HG03378 (cell line): ENCODE results near the gene LILRB5.
"Not testable (repeated sequence)": the region's sequence is repeated elsewhere in the genome, so short reads cannot be mapped to it uniquely, and the experiment has no call there.

Source experiments
- ATAC-seq: cut with Tn5 transposase; IDR thresholded peaks from one replicate; pipeline ENCODE4 v1.9.1; 2021; ENCODE audit warnings: mild to moderate bottlenecking, moderate library complexity; ENCODE audit not compliant: unreplicated experiment

The LILRB5 gene

DNA sequence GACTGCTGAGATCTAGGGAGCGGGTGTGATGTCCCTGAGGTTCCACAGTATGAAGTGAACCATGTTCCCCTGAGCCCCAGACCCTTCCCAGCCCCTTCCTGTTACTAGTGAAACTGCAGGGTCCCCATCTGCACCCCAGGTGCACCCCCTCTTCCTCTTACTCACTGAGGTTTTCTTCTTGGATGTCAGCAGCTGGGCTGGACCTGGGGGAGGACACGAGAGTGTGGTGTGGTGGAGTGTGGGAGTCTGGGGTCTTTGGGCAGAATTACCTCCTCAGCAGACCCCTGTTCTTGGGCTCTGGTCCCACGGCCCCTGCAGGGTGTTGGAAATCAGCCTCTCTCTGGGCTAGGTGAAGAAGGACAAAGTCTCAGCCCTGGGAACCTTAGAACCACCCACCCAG, 11.1 kb downstream of the LILRB5 start:
- ATAC-seq = no peak

DNA sequence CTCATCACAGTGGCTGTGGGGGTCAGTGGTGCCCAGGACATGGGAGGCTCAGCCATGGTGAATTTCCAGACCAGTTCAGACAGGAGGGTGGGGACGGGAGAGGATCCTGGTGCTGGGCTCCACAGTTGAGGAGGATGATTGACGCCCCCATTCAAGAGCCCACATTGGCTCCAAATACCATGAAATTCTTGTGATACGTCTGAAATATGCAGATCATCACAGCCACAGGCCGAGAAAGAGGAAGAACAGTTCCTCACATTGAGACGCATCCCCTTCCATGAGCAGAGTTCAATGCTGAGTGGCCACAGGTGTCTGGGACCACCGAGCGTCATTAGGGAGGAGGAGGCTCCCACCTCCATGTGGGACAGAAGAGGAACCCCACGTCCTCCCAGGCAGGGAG, 13.3 kb downstream of the LILRB5 start:
- not testable (repeated sequence) for ATAC-seq

DNA sequence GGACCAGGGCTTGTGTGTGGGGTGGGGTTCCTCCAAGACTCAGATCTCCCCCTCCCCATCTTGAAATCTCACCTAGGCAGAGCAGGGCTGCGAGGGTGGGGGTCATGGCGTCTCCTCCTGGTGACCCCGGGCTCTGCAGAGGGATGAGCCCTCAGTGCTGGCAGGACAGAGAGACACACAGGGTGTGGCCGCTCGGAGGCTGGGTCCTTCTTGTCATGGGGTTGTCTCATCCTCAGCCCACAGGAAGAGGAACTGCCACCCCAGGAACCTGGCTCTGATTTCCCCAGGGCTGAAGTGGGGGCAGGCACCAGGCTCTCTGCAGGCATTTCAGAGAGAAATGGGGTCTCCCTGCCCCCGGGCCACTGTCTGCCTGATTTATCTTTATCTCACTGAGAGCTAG, 14.4 kb downstream of the LILRB5 start, which contains the start of gene LILRA6:
LILRA6 (minus strand) TSS at position 145 of the 400 bp plus-strand sequence.
- ATAC-seq = not testable (repeated sequence)

DNA sequence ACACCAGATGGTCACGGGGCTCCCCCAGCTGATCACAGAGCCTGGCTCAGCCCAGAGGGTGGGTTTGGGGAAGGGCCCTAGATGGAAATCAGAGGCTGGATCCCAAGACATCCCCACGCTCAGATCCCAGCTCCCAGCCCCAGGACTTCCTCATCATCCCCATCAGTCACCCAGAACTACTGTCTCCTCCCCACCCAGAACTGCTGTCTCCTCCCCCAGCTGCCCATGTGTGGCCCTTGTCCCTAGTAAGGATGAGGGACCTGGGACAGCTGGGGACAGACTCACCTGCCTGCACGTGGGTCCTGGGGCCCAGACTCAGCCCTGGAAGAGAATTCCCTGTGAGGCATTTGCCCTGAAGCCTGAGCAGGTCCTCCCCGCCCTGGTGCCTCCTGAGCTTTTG, 14.8 kb downstream of the LILRB5 start:
- not testable (repeated sequence) for ATAC-seq

DNA sequence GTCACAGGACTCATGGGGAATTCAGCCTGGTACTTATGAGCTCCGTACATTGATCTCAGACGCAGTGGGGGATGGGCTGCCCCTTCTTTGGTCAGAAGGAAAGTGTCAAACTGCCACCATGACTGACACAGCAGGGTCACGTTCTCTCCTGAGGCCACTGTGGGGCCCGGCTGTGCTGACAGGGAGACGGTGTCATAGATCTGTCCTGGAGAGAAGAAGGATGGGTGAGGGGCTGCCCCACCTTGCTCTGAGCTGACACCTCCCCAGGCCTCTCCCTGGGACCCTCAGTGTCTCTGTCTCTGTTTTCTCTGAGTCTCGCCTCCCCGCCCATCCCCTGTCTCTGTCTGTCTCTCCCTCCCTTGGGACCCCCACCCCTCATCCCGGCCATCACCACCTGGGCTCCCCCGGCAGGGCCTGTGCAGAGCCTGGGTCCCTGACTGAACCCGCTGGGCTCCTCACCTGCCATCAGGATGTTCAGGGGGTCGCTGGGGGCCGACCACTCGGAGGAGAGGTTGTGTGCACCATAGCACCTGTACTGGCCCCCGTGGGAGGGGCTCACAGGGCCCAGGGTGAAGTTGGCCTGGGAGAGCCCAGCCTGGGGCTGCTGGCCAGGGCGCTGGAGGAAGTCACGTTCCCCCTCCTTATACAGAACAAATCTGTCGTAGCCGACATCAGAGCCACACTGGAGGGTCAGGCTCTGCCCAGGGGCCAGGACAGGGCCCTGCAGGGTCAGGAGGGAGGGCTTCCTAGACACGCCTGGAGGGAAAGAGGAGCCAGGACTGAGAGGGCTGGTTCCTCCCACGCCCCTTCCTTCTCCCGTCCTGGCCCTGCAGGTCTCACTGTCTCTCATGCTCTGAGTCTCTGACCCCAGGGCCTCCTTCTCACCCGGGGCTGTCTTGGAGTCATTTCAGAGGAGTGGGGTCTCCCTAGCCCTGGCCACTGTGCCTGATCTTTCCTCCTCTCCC, 16.4 kb downstream of the LILRB5 start:
- not testable (repeated sequence) for ATAC-seq

DNA sequence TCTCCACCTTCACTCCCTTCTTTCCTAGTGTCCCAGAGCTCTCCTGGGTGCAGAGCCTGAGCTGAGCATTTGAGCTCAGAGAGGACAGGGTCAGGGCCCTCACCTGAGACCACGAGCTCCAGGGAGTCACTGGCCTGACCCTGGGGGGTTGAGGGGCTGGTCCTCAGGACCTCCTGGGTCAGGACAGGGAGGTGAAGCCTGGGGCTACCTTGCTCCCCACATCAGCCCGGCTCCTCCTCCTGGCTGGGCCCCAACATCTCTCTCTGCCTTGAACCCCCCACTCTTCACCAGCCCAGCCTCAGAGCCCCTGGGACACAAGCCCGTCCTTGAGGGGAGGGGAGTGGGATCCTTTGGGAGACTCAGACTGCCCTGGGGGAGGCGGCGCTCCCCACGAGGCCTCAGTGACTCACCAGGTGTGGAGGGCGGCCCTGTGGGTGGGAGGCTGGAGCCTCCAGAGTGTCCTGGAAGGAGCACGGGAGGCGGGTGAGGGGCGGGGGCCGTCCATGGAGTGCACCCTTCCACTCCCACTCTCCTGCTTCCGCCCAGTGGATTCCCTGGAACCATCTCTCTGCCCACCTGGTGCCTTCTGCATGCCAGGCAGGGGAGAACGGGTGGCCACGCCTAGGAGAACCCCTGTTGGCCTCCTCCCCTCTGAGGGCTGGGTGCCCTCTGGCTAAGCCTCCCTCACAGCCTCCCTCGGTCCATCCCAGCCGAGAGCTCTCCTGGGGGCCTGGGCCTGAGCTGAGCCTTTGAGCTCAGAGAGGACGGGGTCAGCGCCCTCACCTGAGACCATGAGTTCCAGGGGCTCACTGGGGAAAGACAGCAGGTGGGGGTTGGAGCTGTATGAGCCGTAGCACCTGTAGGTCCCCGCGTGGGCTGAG, 17.3 kb downstream of the LILRB5 start:
- not testable (repeated sequence) for ATAC-seq

DNA sequence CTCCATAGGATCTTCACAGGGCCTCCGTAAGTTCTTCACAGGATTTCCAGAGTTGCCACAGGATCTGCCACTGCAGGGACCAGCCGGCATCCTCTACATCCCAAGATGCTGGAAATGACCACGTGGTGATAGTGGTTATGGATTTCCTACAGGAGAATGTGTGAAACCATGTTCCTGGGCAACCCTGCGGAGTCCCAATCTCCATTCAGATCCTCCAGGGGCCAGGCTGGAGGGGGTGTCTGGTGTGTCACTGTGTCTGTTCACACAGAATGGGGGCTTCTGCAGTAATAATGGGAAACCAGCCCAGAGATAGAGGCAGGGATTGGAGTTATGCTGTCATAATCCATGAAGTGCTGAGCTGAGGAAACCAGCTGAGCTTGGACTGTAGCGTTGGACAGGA, 23.1 kb downstream of the LILRB5 start:
- ATAC-seq = no peak

DNA sequence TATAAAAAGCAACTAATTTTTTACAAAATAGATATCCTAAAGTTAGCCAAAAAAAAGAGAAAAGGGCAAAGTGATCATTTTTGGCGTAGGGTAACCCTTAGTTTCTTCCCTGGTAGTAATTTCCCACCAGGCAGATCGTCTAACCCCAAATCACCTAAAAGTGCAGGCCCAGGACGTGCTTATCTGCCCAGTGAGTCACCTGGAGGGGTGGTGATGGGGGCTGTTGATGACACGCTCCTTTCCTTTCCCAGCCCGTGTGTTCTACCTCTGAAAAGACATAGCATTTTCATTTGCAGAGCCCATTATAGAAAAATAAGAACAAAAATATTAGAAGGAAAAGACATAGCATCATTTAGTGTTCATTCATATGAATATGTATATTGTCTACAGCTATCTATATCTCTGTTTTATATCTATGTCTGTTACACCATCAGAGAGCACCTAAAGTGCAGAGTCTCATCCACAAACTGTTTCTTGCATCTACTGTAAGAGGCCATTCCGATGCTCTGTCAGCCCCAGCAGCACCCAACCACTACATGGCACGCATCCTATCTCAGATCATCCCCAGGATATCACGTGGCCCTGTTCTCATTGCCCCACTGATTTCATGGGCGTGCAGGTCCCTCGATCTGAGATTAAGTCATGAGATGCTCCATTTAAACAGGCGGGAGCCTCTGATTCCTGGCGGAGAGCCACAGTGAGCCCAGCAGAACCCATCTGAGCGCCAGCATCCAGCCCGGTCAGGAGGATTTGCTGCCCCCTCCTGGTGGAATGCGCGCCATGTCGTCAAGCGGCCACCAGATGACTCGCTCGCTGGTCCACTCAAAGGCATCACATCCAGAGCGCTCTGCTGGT, 25.8 kb downstream of the LILRB5 start:
- no peak for ATAC-seq

DNA sequence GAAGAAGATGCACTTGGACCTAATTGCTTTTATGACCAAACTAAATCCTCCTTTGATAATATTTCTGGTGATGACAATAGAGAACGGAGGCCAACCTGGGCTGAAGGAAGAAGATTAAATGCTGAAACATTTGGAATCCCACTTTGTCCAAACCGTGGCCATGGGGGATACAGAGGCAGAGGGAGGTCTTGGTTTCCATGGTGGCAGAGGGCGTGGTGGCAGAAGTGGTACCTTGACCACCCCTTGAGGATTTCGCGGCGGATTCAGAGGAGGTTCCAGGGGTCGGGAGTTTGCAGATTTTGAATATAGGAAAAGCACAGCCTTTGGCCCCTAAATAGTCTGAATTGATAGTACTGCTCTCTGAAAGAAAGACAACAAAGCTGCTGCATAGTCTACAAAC, 27.0 kb downstream of the LILRB5 start:
- no peak for ATAC-seq

DNA sequence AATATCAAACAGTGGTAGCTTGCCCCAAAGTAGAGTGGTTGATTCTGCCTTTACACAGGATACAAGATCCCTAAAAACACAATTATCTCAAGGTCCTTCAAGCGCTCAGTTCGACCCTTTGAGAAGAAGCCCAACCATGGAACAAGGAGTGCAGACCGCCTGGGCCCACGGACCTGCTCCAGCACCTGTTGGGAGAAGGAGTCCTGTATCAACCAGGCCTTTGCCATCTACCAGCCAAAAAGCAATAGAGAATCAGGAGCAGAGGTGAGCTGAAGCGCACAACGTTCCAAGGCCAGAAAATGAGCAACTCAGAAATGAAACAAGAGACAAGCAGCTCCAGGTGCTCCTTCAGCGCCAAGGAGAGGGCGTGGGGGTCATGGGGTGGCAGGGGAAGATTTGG, 27.9 kb downstream of the LILRB5 start:
- ATAC-seq = no peak

DNA sequence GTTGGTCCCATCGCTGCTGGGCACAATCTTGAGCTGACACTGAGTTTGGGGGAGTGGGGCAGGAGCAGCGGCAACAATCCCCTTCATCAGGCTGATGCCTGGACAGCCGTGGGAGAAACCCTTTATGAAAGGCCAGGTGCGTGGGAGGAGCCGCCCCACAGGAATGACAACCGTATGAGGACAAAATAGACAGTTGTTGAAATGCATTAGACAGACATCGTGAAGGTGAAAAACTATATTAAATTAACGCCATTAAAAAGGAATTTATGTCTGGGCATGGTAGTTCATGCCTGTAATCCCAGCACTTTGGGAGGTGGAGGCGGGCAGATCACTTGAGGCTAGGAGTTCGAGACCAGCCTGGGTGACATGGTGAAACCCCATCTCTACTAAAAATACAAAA, 32.5 kb downstream of the LILRB5 start:
- ATAC-seq = not testable (repeated sequence)

DNA sequence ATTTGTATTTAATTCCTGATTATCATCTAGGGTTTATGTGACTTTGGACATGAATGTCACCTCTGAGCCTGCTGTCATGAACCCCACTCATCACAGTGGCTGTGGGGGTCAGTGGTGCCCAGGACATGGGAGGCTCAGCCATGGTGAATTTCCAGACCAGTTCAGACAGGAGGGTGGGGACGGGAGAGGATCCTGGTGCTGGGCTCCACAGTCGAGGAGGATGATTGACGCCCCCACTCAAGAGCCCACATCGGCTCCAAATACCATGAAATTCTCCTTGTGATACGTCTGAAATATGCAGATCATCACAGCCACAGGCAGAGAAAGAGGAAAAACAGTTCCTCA, 33.2 kb downstream of the LILRB5 start:
- ATAC-seq = not testable (repeated sequence)

DNA sequence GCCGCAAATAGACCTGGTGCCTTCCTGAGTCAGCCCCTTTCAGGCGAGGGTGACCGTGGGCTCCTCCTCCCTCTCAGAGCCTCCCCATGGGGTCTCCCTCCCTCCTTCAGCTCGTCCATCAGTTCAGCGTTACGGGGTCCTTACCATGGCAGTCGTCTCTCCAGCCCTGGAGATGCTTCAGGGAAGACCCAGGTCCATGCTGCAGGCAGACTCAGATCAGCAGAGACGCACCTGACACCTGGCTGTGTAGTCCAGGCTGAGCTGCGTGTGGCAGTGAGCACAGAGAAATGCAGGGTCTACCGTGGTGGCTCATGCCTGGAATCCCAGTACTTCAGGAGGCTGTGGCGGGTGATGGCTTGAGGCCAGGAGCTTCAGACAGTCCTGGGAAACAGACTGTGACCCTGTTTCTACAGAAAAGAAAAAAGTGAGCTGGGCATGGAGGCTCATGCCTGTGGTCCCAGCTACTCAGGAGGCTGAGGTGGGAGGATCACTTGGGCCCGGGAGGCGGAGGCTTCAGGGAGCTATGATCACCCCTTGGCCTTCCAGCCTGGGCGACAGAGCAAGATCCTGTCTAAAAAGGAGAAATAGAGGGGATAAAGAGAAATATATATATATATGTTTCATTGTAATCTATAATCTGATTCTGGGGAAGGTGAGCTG, 33.7 kb downstream of the LILRB5 start:
- not testable (repeated sequence) for ATAC-seq

DNA sequence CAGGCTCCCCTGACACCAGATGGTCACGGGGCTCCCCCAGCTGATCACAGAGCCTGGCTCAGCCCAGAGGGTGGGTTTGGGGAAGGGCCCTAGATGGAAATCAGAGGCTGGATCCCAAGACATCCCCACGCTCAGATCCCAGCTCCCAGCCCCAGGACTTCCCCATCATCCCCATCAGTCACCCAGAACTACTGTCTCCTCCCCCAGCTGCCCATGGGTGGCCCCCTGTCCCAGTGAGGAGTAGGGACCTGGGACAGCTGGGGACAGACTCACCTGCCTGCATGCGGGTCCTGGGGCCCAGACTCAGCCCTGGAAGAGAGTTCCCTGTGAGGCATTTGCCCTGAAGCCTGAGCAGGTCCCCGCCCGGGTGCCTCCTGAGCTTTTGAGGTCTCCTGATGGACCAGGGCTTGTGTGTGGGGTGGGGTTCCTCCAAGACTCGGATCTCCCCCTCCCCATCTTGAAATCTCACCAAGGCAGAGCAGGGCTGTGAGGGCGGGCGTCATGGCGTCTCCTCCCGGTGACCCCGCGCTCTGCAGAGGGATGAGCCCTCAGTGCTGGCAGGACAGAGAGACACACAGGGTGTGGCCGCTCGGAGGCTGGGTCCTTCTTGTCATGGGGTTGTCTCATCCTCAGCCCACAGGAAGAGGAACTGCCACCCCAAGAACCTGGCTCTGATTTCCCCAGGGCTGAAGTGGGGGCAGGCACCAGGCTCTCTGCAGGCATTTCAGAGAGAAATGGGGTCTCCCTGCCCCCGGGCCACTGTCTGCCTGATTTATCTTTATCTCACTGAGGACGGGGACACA, 34.4 kb downstream of the LILRB5 start, which contains the start of gene LILRB3:
LILRB3 (minus strand) TSS at position 534 of the 803 bp plus-strand sequence; CDS start at position 503, 31 bp downstream.
- ATAC-seq = not testable (repeated sequence)

DNA sequence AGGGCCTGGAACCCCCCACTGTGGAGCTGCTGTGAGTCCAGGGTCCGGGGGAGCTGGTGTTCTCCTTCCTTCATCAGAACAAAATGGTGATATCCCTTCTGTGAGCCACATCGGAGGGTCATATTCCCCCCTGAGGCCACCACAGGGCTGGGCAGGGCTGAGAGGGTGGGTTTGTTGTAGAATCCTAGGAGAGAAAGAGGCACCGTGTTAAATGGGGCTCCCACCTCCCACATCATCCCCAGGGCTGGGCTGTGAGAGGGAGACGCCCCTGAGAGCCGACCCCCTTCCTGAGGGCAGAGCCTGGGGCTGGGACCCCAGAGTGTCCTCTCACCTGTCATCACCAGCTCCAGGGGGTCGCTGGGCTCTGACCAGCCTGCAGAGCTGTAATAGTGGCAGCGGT, 35.1 kb downstream of the LILRB5 start:
- ATAC-seq = not testable (repeated sequence)

DNA sequence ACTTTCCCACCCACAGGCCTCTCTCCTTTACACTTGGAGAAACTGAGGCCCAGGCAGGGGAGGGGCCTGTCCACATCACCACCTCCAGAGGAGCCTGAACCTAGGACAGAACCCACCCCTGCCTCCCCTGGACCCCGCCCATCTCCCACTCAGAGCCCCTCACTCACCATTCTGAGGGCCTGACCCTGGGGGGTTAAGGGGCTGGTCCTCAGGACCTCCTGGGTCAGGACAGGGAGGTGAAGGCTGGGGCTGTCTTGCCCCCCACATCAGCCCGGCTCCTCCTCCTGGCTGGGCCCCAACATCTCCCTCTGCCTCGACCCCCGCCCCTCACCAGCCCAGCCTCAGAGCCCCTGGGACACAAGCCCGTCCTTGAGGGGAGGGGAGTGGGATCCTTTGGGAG, 37.4 kb downstream of the LILRB5 start:
- ATAC-seq = not testable (repeated sequence)

DNA sequence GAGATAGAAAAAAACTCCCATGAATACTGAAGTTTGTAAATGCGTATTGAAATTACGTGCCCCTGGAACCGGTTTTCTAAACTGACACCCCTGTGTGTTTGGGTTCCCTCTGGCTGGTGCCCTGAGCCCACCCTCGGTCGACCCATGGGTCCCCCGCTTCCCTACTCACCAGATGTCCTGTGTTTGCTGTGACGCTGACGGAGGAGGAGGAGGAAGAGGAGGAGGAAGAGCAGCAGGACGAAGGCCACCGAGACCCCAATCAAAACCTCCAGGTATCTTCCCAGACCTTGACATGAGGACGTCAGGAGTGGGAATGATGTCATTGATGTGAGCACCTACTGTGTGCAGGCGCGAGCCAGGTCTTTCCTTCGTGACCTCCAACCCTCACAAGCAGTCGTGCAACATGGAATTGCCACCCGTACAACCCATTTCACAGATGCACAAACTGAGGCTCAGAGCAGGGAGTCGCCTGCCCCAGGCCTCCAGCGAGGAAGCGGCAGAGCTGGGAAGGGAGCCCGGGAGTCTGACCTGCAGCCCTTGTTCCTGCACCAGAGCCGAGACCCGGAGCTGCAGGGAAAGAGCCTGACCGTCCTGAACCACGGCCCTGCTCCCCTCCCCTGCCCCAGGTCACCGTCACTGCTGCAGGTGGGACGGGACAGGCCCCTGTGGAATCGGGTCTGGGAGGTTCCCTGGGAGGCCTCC, 38.0 kb downstream of the LILRB5 start:
- no peak for ATAC-seq

DNA sequence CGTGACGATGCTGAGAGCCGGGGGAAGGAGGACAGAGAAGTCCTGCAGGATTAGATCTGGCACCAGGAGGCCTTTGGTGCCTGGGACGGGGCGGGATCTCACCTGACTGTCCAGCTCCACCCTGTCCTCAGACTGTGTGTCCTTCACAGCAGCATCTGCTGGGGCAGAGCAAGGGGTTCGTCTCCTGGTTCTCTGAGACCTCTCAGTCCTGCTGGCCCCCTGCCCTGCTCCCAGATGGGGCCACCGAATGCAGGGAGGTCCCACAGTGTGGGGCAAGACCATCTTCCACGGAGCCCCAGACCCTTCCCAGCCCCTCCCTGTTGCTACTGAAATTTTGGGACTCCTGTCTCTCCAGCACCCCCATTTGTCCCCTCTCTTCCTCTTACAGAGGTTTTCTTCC, 38.8 kb downstream of the LILRB5 start:
- ATAC-seq = no peak
